Caco-2 (cell line): Measurements from ENCODE around the gene PPP1R16B. TPM values are rescaled to one million over a fixed set of nuclear protein-coding genes. Genes with fewer than 3 reads are reported as not detected.

Source experiments
- BruUV-seq: library from RNA; stranded (reverse); fragments of 400-500 nt; replicated peaks from 2 replicates; lab custom pipeline; 2021; lab: Mats Ljungman, UMichigan
- CTCF ChIA-PET: fragments of 300-600 bp; sonication (Branson Sonifier 250); formaldehyde crosslinking; loops from one replicate; lab custom pipeline; 2022; ENCODE audit warnings: antibody characterized with exemption; lab: Charles Lee
- POLR2A ChIA-PET: fragments of 300-600 bp; sonication (Branson Sonifier 250); formaldehyde crosslinking; loops from one replicate; lab custom pipeline; 2022; ENCODE audit warnings: antibody characterized with exemption; lab: Charles Lee
- DNase-seq, 2 experiments: peaks; one replicate each; pipeline versions ENCODE4 v3.0.0 to v3.0.0-alpha.2; 2020 to 2022
- H3K27me3 ChIP-seq: replicated peaks from 2 replicates; pipeline ENCODE4 v1.6.0; 2011; ENCODE audit warnings: low read length; ENCODE audit not compliant: control insufficient read depth, insufficient read depth
- H3K36me3 ChIP-seq: 2 replicates; pipeline ENCODE4 v1.5.1; 2011; ENCODE audit warnings: low read length; ENCODE audit not compliant: control insufficient read depth, insufficient read depth
- H3K4me1 ChIP-seq: fragments of 250-450 bp; sonication (Bioruptor Pico); 2 replicates; pipeline ENCODE4 v1.5.1; 2020; ENCODE audit warnings: mild to moderate bottlenecking
- H3K4me3 ChIP-seq: 2 replicates; pipeline ENCODE4 v1.5.1; 2011; ENCODE audit warnings: low read depth, mild to moderate bottlenecking, control low read depth, low read length
- H3K9me3 ChIP-seq: fragments of 250-450 bp; sonication (Bioruptor Pico); 2 replicates; pipeline ENCODE4 v1.5.1; 2020; ENCODE audit warnings: mild to moderate bottlenecking, moderate library complexity
- H3K27ac Mint-ChIP-seq: one replicate; pipeline ENCODE4 v1.8.0; 2022; ENCODE audit warnings: mixed read lengths; ENCODE audit not compliant: unreplicated experiment
- H3K27me3 Mint-ChIP-seq: one replicate; pipeline ENCODE4 v1.8.0; 2022; ENCODE audit warnings: mixed read lengths; ENCODE audit not compliant: insufficient read depth, unreplicated experiment
- H3K36me3 Mint-ChIP-seq: one replicate; pipeline ENCODE4 v1.8.0; 2022; ENCODE audit warnings: mild to moderate bottlenecking, mixed read lengths; ENCODE audit not compliant: insufficient read depth, unreplicated experiment
- H3K4me1 Mint-ChIP-seq: one replicate; pipeline ENCODE4 v1.8.0; 2022; ENCODE audit warnings: low read depth, mixed read lengths; ENCODE audit not compliant: unreplicated experiment
- H3K4me3 Mint-ChIP-seq: one replicate; pipeline ENCODE4 v1.8.0; 2022; ENCODE audit warnings: mild to moderate bottlenecking, moderate library complexity, mixed read lengths; ENCODE audit not compliant: unreplicated experiment
- H3K9me3 Mint-ChIP-seq: one replicate; pipeline ENCODE4 v1.8.0; 2022; ENCODE audit warnings: mixed read lengths; ENCODE audit not compliant: unreplicated experiment
- intact Hi-C: fragments of 100-400 bp; cut with micrococcal nuclease; formaldehyde crosslinking; loops from one replicate; pipeline ENCODE4 v1.10.0; 2022; ENCODE audit not compliant: unreplicated experiment
- total RNA-seq: library from RNA; stranded (reverse); gene quantifications from 2 replicates; pipeline ENCODE4 v1.2.3, GENCODE V29; 2022
- TF ChIP-seq, protein P1 (sequence below), 2 experiments: fragments of 200-600 bp in 1 of 2; IDR thresholded peaks; 1 replicate in 1 of 2; 2 replicates in 1 of 2; pipeline versions ENCODE4 v1.5.1 to v1.8.0; 2011 to 2022; ENCODE audit warnings: antibody characterized with exemption in 1 of 2, control low read depth in 1 of 2, inconsistent platforms in 1 of 2, low read depth in 1 of 2, low read length in 1 of 2, mild to moderate bottlenecking in 1 of 2, moderate library complexity in 1 of 2; ENCODE audit not compliant: insufficient read depth in 1 of 2, severe bottlenecking in 1 of 2, unreplicated experiment in 1 of 2

Gene PPP1R16B
- total RNA-seq, 1 experiment from 2014 or later, result not detected

DNA sequence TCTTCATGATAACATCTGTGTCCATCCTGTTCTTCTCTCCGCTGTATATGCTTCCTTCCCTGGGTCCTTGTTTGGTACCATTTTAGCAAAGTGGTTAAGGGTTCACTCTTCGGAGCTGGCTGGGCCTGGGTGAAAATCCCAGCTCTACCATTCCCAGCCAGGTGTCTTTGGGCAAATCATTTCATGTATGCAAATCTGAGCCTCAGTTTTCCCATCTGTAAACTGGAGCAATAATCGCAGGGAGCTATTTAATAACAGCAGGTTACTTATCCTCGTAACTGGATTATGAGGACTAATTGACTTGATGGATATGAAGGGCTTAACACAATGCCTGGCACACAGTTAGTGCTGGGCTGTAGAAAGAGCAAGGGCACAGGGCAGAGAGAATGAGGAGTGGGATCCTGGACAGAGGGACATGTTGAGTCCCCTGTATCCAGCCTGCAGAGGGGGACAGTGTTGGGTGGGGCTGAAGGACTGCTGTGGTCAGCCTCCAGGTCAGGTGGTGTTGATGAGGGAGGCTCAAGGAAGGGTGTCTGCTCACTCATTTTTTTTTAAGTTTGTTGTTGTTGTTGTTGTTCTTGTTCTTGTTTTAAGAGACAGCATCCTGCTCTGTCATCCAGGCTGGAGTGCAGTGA lies 76.4 kb downstream of the PPP1R16B start:
- H3K4me3 Mint-ChIP-seq, result no peak overlapping the region
- no peaks in the 10 kb centered on the region for H3K4me1 Mint-ChIP-seq
- H3K4me1 ChIP-seq, result no peaks in the 10 kb centered on the region
- TF ChIP-seq, protein P1, sequence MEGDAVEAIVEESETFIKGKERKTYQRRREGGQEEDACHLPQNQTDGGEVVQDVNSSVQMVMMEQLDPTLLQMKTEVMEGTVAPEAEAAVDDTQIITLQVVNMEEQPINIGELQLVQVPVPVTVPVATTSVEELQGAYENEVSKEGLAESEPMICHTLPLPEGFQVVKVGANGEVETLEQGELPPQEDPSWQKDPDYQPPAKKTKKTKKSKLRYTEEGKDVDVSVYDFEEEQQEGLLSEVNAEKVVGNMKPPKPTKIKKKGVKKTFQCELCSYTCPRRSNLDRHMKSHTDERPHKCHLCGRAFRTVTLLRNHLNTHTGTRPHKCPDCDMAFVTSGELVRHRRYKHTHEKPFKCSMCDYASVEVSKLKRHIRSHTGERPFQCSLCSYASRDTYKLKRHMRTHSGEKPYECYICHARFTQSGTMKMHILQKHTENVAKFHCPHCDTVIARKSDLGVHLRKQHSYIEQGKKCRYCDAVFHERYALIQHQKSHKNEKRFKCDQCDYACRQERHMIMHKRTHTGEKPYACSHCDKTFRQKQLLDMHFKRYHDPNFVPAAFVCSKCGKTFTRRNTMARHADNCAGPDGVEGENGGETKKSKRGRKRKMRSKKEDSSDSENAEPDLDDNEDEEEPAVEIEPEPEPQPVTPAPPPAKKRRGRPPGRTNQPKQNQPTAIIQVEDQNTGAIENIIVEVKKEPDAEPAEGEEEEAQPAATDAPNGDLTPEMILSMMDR (IDR thresholded peaks at IDR 0.05; ENCODE audit: insufficient read depth in 1 of 2, low read depth in 1 of 2, low read length in 1 of 2, severe bottlenecking in 1 of 2, unreplicated experiment in 1 of 2), result no peak
- BruUV-seq, result no TSS peak
- no peaks in the 10 kb centered on the region; the same call in 1 of the 2 replicates for H3K27me3 ChIP-seq
- H3K27ac Mint-ChIP-seq, result no peak overlapping the region
- no peaks in the 10 kb centered on the region for H3K36me3 ChIP-seq
- no peaks in the 10 kb centered on the region for H3K9me3 ChIP-seq
- H3K9me3 Mint-ChIP-seq, result no peaks in the 10 kb centered on the region
- intact Hi-C loops, result no loop called here
- no peak overlapping the region for H3K4me3 ChIP-seq
- DNase-seq, result no peak
- H3K27me3 Mint-ChIP-seq, result peaks cover 30% of the 10 kb centered on the region
- ChIA-PET POLR2A (no interaction called here), CTCF (no interaction called here)
- H3K36me3 Mint-ChIP-seq, result no peaks in the 10 kb centered on the region

DNA sequence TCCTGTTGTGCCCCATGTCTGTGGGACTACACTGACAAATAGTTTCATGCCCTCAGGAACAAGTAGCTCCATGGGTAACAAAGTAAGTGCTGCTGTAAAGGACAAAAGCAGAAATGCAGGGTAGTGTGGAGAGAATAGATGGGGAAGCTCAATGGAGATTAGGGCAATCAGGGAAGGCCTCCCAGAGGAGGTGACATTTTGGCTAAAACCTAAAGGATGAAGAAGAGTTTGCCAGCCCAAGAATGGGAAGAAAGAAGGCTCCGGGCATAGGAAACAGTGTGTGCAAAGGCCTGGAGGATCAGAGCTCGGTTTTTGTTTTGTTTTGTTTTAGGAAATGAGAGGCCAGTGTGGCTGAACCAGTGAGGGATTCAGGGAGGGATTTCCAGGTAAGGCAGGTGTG lies 77.1 kb downstream of the PPP1R16B start:
- CTCF ChIA-PET, result interaction anchor here (1.3 to 1.4 kb wide), 2 partner anchors 11 to 13 kb away, joined by 4 to 7 read pairs; no protein-coding TSS in a partner anchor
- no peak for DNase-seq
- no peaks in the 10 kb centered on the region; the same call in 1 of the 2 replicates for H3K27me3 ChIP-seq
- TF ChIP-seq, protein P1 (IDR thresholded peaks at IDR 0.05; ENCODE audit: insufficient read depth in 1 of 2, low read depth in 1 of 2, low read length in 1 of 2, severe bottlenecking in 1 of 2, unreplicated experiment in 1 of 2), result no peak
- no peaks in the 10 kb centered on the region for H3K36me3 ChIP-seq
- BruUV-seq, result no TSS peak
- Mint-ChIP-seq H3K27ac (no peak overlapping the region), H3K27me3 (peaks cover 28% of the 10 kb centered on the region), H3K4me3 (no peak overlapping the region), H3K36me3 (no peaks in the 10 kb centered on the region), H3K4me1 (no peaks in the 10 kb centered on the region), H3K9me3 (no peaks in the 10 kb centered on the region)
- no peaks in the 10 kb centered on the region for H3K9me3 ChIP-seq
- POLR2A ChIA-PET, result no interaction called here
- H3K4me3 ChIP-seq, result no peak overlapping the region
- H3K4me1 ChIP-seq, result peaks cover under 1% of the 10 kb centered on the region; the same call in 1 of the 2 replicates
- intact Hi-C loops, result no loop called here

DNA sequence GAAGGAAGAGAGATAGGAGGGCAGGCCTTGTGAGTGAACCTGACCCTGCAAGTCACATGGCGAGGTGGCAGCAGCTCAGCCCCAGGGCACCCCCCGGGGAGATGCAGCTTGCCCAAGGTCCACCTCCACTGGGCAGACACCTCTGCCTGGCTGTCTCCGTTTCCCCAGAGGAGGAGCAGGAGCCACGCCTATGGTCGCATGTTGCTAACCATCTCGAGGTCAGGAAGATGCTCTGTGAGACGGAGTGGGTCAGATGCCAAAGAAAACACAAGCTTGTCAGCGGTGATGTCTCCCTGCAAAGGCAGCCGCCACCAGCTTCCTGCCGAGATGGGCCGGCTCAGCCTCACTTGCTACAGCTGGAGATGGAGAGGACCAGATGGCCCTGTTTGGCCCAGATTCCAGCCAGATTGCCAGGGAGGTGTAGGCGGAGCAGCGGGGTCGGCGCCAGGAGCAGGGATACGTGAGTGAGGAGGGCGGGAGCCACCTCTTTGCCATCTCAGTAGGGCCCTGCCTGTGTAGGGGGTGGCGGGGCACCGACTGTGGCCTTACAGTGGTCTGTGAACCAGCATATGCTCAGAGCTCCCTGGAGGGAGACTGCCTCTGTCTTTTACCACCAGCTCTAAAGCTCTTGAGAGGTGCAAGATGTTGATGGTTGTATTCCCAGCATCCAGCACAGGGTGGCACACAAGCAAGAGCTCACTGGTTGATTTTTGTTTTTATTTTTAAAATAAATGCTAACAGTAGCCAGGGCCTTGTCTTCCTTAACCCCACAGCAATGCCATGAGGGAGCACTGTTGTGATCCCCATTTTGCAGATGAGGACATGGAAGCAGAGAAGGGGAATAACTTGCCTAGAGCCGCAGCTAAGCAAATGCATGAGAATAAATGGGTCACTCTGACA lies 77.8 kb downstream of the PPP1R16B start:
- CTCF ChIA-PET, result interaction anchor here (1.3 to 1.7 kb wide), 3 partner anchors 10 to 79 kb away, joined by 4 to 7 read pairs (median 6); partner anchors contain the start of gene DHX35
- POLR2A ChIA-PET, result no interaction called here

More for the DNA sequence above, 77.8 kb downstream of the PPP1R16B start:
- intact Hi-C loops, result no loop called here
- H3K4me3 Mint-ChIP-seq, result no peak overlapping the region
- H3K36me3 ChIP-seq, result no peaks in the 10 kb centered on the region
- H3K27me3 ChIP-seq, result no peaks in the 10 kb centered on the region
- peaks cover 23% of the 10 kb centered on the region for H3K27me3 Mint-ChIP-seq
- DNase-seq, result no peak
- peaks cover 8% of the 10 kb centered on the region; the same call in 1 of the 2 replicates for H3K4me1 ChIP-seq
- no peaks in the 10 kb centered on the region for H3K4me1 Mint-ChIP-seq
- H3K9me3 ChIP-seq, result no peaks in the 10 kb centered on the region
- no peaks in the 10 kb centered on the region for H3K36me3 Mint-ChIP-seq
- H3K9me3 Mint-ChIP-seq, result no peaks in the 10 kb centered on the region
- TF ChIP-seq, protein P1 (IDR thresholded peaks at IDR 0.05; ENCODE audit: insufficient read depth in 1 of 2, low read depth in 1 of 2, low read length in 1 of 2, severe bottlenecking in 1 of 2, unreplicated experiment in 1 of 2), result peak in 1 of 2 experiments; percentile 11
- no peak overlapping the region for H3K4me3 ChIP-seq
- no peak overlapping the region for H3K27ac Mint-ChIP-seq
- BruUV-seq, result no TSS peak
